HCT116 (cell line): ENCODE results near the gene BRD7. TPM values are rescaled to one million over a fixed set of nuclear protein-coding genes. Genes with fewer than 3 reads are reported as not detected.

Experiments used
- ATAC-seq: fragments of 200-7000 bp; cut with Tn5 transposase; 2 replicates; pipeline ENCODE4 v1.9.1; 2020; ENCODE audit warnings: mild to moderate bottlenecking, moderate library complexity
- BruUV-seq: library from RNA; stranded (reverse); fragments of 400-500 nt; replicated peaks from 2 replicates; lab custom pipeline; 2021; lab: Mats Ljungman, UMichigan
- CTCF ChIA-PET: fragments of 300-600 bp; sonication (Branson Sonifier 250); formaldehyde crosslinking; loops from one replicate; lab custom pipeline; 2021; ENCODE audit warnings: antibody characterized with exemption; lab: Charles Lee
- POLR2A ChIA-PET: fragments of 300-600, 350-600 bp; sonication (Branson Sonifier 250); formaldehyde crosslinking; loops from one replicate; lab custom pipeline; 2021; ENCODE audit warnings: antibody characterized with exemption; lab: Charles Lee
- RAD21 ChIA-PET, 2 experiments: fragments of 300-600 bp; sonication (Branson Sonifier 250); formaldehyde crosslinking; loops; one replicate each; lab custom pipeline; 2023; ENCODE audit warnings: low total read pairs in 2 of 2; ENCODE audit not compliant: uncharacterized antibody in 2 of 2, unreplicated experiment in 2 of 2, low non-redundant PET in 1 of 2; lab: Charles Lee
- DNase-seq: peaks from one replicate; pipeline ENCODE4 v3.0.0-alpha.2; 2010; ENCODE audit warnings: low read depth, low spot score
- H2AFZ ChIP-seq: fragments of 200-600 bp; shearing (Covaris generic), sonication (generic); 2 replicates; pipeline ENCODE4 v1.6.1; 2017; ENCODE audit warnings: low read depth, mixed run types, mixed read lengths, antibody characterized with exemption, low read length; ENCODE audit not compliant: poor library complexity, severe bottlenecking
- H3K27ac ChIP-seq: 2 replicates; pipeline ENCODE4 v1.5.1; 2012; ENCODE audit warnings: low read depth, low read length
- H3K27me3 ChIP-seq: fragments of 200-600 bp; sonication (generic); 2 replicates; pipeline ENCODE4 v1.6.1; 2016; ENCODE audit warnings: mixed run types, low read length, mixed read lengths; ENCODE audit not compliant: insufficient read depth
- H3K36me3 ChIP-seq, 2 experiments: fragments of 200-500 bp in 1 of 2; fragments of 200-600 bp in 1 of 2; sonication (Bioruptor generic) in 1 of 2; sonication (generic) in 1 of 2; 2 replicates each; pipeline versions ENCODE4 v1.5.1 to v1.6.1; 2014 to 2016; ENCODE audit warnings: low read length in 2 of 2, inconsistent platforms in 1 of 2, mixed read lengths in 1 of 2, mixed run types in 1 of 2; ENCODE audit not compliant: insufficient read depth in 2 of 2, control insufficient read depth in 1 of 2
- H3K4me1 ChIP-seq, 2 experiments: fragments of 200-600 bp in 1 of 2; sonication (generic) in 1 of 2; 2 replicates each; pipeline versions ENCODE4 v1.5.1 to v1.6.1; 2012 to 2017; ENCODE audit warnings: low read length in 2 of 2, inconsistent platforms in 1 of 2, mild to moderate bottlenecking in 1 of 2, mixed read lengths in 1 of 2, mixed run types in 1 of 2, moderate library complexity in 1 of 2; ENCODE audit not compliant: insufficient read depth in 2 of 2, control insufficient read depth in 1 of 2
- H3K4me2 ChIP-seq: fragments of 200-600 bp; sonication (generic); 2 replicates; pipeline ENCODE4 v1.6.1; 2017; ENCODE audit warnings: mixed run types, low read length, mixed read lengths
- H3K4me3 ChIP-seq, 2 experiments: fragments of 200-600 bp in 1 of 2; sonication (generic) in 1 of 2; replicated peaks in 1 of 2; 2 replicates each; pipeline ENCODE4 v1.5.1; 2011 to 2016; ENCODE audit warnings: low read length in 2 of 2, control low read depth in 1 of 2, low read depth in 1 of 2, mild to moderate bottlenecking in 1 of 2, mixed read lengths in 1 of 2, mixed run types in 1 of 2
- H3K79me2 ChIP-seq: fragments of 200-600 bp; sonication (generic); 2 replicates; pipeline ENCODE4 v1.6.1; 2017; ENCODE audit warnings: mild to moderate bottlenecking, mixed run types, low read length, moderate library complexity, mixed read lengths; ENCODE audit not compliant: insufficient read depth
- H3K9ac ChIP-seq: fragments of 200-600 bp; sonication (generic); 2 replicates; pipeline ENCODE4 v1.6.1; 2016; ENCODE audit warnings: low read length, mixed read lengths
- H3K9me2 ChIP-seq: fragments of 200-600 bp; sonication (generic), shearing (Covaris generic); 2 replicates; pipeline ENCODE4 v1.6.1; 2017; ENCODE audit warnings: mixed run types, mild to moderate bottlenecking, moderate library complexity; ENCODE audit not compliant: insufficient read depth
- H3K9me3 ChIP-seq, 2 experiments: fragments of 200-500 bp in 1 of 2; fragments of 200-600 bp in 1 of 2; sonication (Bioruptor generic) in 1 of 2; sonication (generic) in 1 of 2; 2 replicates each; pipeline ENCODE4 v1.6.1; 2014 to 2017; ENCODE audit warnings: low read length in 2 of 2, mixed read lengths in 2 of 2, inconsistent platforms in 1 of 2, low read depth in 1 of 2, mild to moderate bottlenecking in 1 of 2, mixed run types in 1 of 2, moderate library complexity in 1 of 2; ENCODE audit not compliant: control insufficient read depth in 1 of 2, insufficient read depth in 1 of 2
- H4K20me1 ChIP-seq: fragments of 200-600 bp; sonication (generic), shearing (Covaris generic); 2 replicates; pipeline ENCODE4 v1.6.1; 2017; ENCODE audit warnings: mixed run types, mild to moderate bottlenecking, moderate library complexity; ENCODE audit not compliant: insufficient read depth
- CEBPB ChIP-seq: IDR thresholded peaks from 2 replicates; pipeline ENCODE4 v1.6.1; 2012; ENCODE audit warnings: low read depth
- FOSL1 ChIP-seq: IDR thresholded peaks from 2 replicates; pipeline ENCODE4 v1.6.1; 2012; ENCODE audit warnings: low read depth
- POLR2A ChIP-seq: IDR thresholded peaks from 2 replicates; pipeline ENCODE4 v1.7.0; 2011; ENCODE audit warnings: borderline replicate concordance; ENCODE audit not compliant: insufficient read depth, insufficient read length; ENCODE audit errors: extremely low read depth
- SIN3A ChIP-seq: IDR thresholded peaks from 2 replicates; pipeline ENCODE4 v1.6.1; 2012; ENCODE audit warnings: low read depth
- TCF7L2 ChIP-seq: IDR thresholded peaks from 2 replicates; pipeline ENCODE4 v1.7.0; 2011; ENCODE audit warnings: borderline replicate concordance, inconsistent platforms; ENCODE audit not compliant: insufficient read depth, insufficient read length; ENCODE audit errors: extremely low read depth
- ZFX ChIP-seq: fragments of 450-650 bp; IDR thresholded peaks from 2 replicates; pipeline ENCODE4 v1.6.1; 2017
- ZNF274 ChIP-seq: fragments of 200-500 bp; sonication (Bioruptor generic); IDR thresholded peaks from 2 replicates; pipeline ENCODE4 v1.6.1; 2014; ENCODE audit warnings: mild to moderate bottlenecking, low read depth, low read length, inconsistent platforms
- intact Hi-C: fragments of 100-400 bp; cut with micrococcal nuclease; formaldehyde crosslinking; loops from 2 replicates; pipeline ENCODE4 v1.10.0; 2022
- total RNA-seq: library from RNA; stranded (reverse); gene quantifications from one replicate; pipeline ENCODE4 v1.2.1, GENCODE V29; 2021; ENCODE audit not compliant: unreplicated experiment
- TF ChIP-seq, protein P1 (sequence below), 3 experiments: fragments of 200-600 bp in 1 of 3; sonication (generic) in 1 of 3; IDR thresholded peaks in 2 of 3; conservative IDR thresholded peaks in 1 of 3; 2 replicates each; pipeline ENCODE4 v1.5.1; 2012 to 2017; ENCODE audit warnings: low read depth in 2 of 3, low read length in 2 of 3, antibody characterized with exemption in 1 of 3, borderline replicate concordance in 1 of 3, control low read depth in 1 of 3, mild to moderate bottlenecking in 1 of 3, mixed read lengths in 1 of 3, mixed run types in 1 of 3, moderate library complexity in 1 of 3; ENCODE audit not compliant: insufficient read depth in 1 of 3
- TF ChIP-seq, protein P2 (sequence below): IDR thresholded peaks from 2 replicates; pipeline ENCODE4 v1.6.1; 2012; ENCODE audit warnings: low read depth

Gene BRD7
- total RNA-seq, 1 experiment from 2014 or later, result 85.4 TPM

DNA sequence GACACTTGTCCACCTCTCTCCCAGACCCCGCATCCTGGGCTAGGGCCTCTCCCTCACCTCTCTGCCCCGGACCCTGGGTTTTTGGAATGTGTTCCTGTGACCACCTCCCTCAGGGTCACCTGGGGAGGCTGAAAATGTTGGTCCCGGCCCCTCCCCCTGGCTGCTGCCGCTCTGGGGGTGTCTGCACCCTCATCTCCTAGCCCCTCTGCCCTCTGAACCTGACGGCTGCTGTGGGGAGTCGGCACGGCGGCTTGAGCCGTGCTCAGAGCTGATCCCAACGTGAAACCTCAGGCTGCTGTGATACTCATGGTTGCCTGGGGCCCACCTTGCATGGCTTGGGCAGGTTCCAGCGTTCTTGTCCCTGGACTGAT lies 59.6 kb downstream of the BRD7 start:
- ATAC-seq (no peak), DNase-seq (no peak)
- Histone ChIP-seq H3K9me3 (no peaks in the 10 kb centered on the region), H3K4me3 (no peak overlapping the region), H2AFZ (no peak overlapping the region), H3K79me2 (no peaks in the 10 kb centered on the region), H3K36me3 (peaks cover 3 to 4% of the 10 kb centered on the region in 2 experiments; a peak in 2 of 4 replicates), H3K27me3 (no peaks in the 10 kb centered on the region), H4K20me1 (no peaks in the 10 kb centered on the region), H3K9me2 (no peaks in the 10 kb centered on the region), H3K9ac (no peak overlapping the region), H3K4me2 (no peak overlapping the region), H3K27ac (no peak overlapping the region), H3K4me1 (peaks cover 0 to 13% of the 10 kb centered on the region in 2 experiments; a peak in 2 of 4 replicates)
- ChIA-PET RAD21 (no interaction called here), CTCF (no interaction called here), POLR2A (no interaction called here)
- intact Hi-C loops, result no loop called here
- no TSS peak for BruUV-seq
- TF ChIP-seq TCF7L2 (no peak), FOSL1 (no peak), SIN3A (no peak), POLR2A (no peak), CEBPB (no peak), ZFX (no peak), ZNF274 (no peak)
- TF ChIP-seq, protein P1, sequence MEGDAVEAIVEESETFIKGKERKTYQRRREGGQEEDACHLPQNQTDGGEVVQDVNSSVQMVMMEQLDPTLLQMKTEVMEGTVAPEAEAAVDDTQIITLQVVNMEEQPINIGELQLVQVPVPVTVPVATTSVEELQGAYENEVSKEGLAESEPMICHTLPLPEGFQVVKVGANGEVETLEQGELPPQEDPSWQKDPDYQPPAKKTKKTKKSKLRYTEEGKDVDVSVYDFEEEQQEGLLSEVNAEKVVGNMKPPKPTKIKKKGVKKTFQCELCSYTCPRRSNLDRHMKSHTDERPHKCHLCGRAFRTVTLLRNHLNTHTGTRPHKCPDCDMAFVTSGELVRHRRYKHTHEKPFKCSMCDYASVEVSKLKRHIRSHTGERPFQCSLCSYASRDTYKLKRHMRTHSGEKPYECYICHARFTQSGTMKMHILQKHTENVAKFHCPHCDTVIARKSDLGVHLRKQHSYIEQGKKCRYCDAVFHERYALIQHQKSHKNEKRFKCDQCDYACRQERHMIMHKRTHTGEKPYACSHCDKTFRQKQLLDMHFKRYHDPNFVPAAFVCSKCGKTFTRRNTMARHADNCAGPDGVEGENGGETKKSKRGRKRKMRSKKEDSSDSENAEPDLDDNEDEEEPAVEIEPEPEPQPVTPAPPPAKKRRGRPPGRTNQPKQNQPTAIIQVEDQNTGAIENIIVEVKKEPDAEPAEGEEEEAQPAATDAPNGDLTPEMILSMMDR (IDR thresholded peaks at IDR 0.05 in 2 of 3, conservative IDR thresholded peaks at IDR 0.05 in 1 of 3; ENCODE audit: borderline replicate concordance in 1 of 3, insufficient read depth in 1 of 3, low read depth in 2 of 3, low read length in 2 of 3), result no peak
- TF ChIP-seq, protein P2, sequence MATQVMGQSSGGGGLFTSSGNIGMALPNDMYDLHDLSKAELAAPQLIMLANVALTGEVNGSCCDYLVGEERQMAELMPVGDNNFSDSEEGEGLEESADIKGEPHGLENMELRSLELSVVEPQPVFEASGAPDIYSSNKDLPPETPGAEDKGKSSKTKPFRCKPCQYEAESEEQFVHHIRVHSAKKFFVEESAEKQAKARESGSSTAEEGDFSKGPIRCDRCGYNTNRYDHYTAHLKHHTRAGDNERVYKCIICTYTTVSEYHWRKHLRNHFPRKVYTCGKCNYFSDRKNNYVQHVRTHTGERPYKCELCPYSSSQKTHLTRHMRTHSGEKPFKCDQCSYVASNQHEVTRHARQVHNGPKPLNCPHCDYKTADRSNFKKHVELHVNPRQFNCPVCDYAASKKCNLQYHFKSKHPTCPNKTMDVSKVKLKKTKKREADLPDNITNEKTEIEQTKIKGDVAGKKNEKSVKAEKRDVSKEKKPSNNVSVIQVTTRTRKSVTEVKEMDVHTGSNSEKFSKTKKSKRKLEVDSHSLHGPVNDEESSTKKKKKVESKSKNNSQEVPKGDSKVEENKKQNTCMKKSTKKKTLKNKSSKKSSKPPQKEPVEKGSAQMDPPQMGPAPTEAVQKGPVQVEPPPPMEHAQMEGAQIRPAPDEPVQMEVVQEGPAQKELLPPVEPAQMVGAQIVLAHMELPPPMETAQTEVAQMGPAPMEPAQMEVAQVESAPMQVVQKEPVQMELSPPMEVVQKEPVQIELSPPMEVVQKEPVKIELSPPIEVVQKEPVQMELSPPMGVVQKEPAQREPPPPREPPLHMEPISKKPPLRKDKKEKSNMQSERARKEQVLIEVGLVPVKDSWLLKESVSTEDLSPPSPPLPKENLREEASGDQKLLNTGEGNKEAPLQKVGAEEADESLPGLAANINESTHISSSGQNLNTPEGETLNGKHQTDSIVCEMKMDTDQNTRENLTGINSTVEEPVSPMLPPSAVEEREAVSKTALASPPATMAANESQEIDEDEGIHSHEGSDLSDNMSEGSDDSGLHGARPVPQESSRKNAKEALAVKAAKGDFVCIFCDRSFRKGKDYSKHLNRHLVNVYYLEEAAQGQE, result no peak
